Activated CD8-positive, alpha-beta memory T cell treated with anti-CD3 and anti-CD28 coated beads, Interleukin-2, amount 50 U/mL, for 24 hours (primary cell): ENCODE data around the gene MPND.

Experiments used
- DNase-seq: peaks from one replicate; pipeline ENCODE4 v3.0.0-alpha.2; 2020; ENCODE audit errors: extremely low read depth

MPND gene

GRCh38 chr19:4379383-4380253 lies 36.3 kb downstream of the MPND start:
- DNase-seq = no peak

- no peak for DNase-seq
These were observed 36.9 kb downstream of the MPND start for GRCh38 chr19:4380254-4380727.

- no peak for DNase-seq
These were observed 42.1 kb downstream of the MPND start for GRCh38 chr19:4385291-4386040.

- DNase-seq = no peak
These were observed 42.9 kb downstream of the MPND start for GRCh38 chr19:4386041-4386782.

- DNase-seq = no peak
These were observed 45.1 kb downstream of the MPND start for GRCh38 chr19:4388337-4389063.

GRCh38 chr19:4389064-4389375 lies 45.7 kb downstream of the MPND start:
- no peak for DNase-seq

GRCh38 chr19:4389511-4390016 lies 46.2 kb downstream of the MPND start:
- DNase-seq = no peak

- no peak for DNase-seq
These were observed 46.7 kb downstream of the MPND start for GRCh38 chr19:4390017-4390566.

GRCh38 chr19:4390567-4391305 lies 47.4 kb downstream of the MPND start:
- no peak for DNase-seq

GRCh38 chr19:4391306-4391693 lies 47.9 kb downstream of the MPND start:
- DNase-seq = no peak

GRCh38 chr19:4391701-4392483 lies 48.5 kb downstream of the MPND start:
- DNase-seq = no peak

GRCh38 chr19:4393947-4394590 lies 50.7 kb downstream of the MPND start:
- no peak for DNase-seq

- no peak for DNase-seq
These were observed 53.8 kb downstream of the MPND start for GRCh38 chr19:4396949-4397783.

GRCh38 chr19:4399812-4400134 lies 56.4 kb downstream of the MPND start:
- DNase-seq = no peak

- peak; percentile 82 for DNase-seq
These were observed 57.0 kb downstream of the MPND start, which contains the start of gene SH3GL1 for GRCh38 chr19:4400135-4400936. Gene SH3GL1, minus strand, starts transcription at chr19:4400547. Its CDS starts 179 bp downstream, at chr19:4400368.

- DNase-seq = no peak
These were observed 58.4 kb downstream of the MPND start for GRCh38 chr19:4401769-4402170.
